Tibial artery (tissue), 4 donors: Measurements from ENCODE around the gene C19orf73.

Source experiments
- DNase-seq, 2 donors: peaks; one replicate each; pipeline ENCODE4 v3.0.0-alpha.2; 2019
- H3K27ac ChIP-seq, 2 donors: fragments of 200-600 bp; sonication (generic) in 1 of 2; 1 replicate in 1 of 2; 2 replicates in 1 of 2; pipeline ENCODE4 v1.5.1; 2018 to 2019; ENCODE audit warnings: mild to moderate bottlenecking in 1 of 2
- H3K27me3 ChIP-seq, 2 donors: fragments of 200-600 bp; sonication (generic) in 1 of 2; one replicate each; pipeline versions ENCODE4 v1.5.1 to v1.6.0; 2016 to 2019
- H3K36me3 ChIP-seq, 3 donors: fragments of 200-600 bp; sonication (generic) in 2 of 3; one replicate each; pipeline ENCODE4 v1.5.1; 2016 to 2019; ENCODE audit warnings: mild to moderate bottlenecking in 2 of 3
- H3K4me1 ChIP-seq, 4 donors: fragments of 200-600 bp; sonication (generic) in 2 of 4; 1 replicate in 3 of 4; 2 replicates in 1 of 4; pipeline ENCODE4 v1.5.1; 2016 to 2019
- H3K4me3 ChIP-seq, 2 donors: fragments of 200-600 bp; sonication (generic) in 1 of 2; 1 replicate in 1 of 2; 2 replicates in 1 of 2; pipeline ENCODE4 v1.5.1; 2018 to 2019; ENCODE audit warnings: mild to moderate bottlenecking in 2 of 2
- H3K9me3 ChIP-seq, 3 donors: fragments of 200-600 bp; sonication (generic) in 1 of 3; one replicate each; pipeline ENCODE4 v1.5.1; 2016 to 2019
- intact Hi-C: fragments of 100-400 bp; cut with DNase I; formaldehyde crosslinking; loops from one replicate; pipeline ENCODE4 v1.15.0; 2023; ENCODE audit warnings: low total_unique reads
- TF ChIP-seq, protein P1 (sequence below), 2 experiments: fragments of 200-600 bp in 1 of 2; fragments of 450-650 bp in 1 of 2; IDR thresholded peaks; one replicate each; pipeline ENCODE4 v1.5.1; 2017 to 2019; ENCODE audit warnings: antibody characterized with exemption in 2 of 2, mild to moderate bottlenecking in 1 of 2, moderate library complexity in 1 of 2

C19orf73 gene

DNA sequence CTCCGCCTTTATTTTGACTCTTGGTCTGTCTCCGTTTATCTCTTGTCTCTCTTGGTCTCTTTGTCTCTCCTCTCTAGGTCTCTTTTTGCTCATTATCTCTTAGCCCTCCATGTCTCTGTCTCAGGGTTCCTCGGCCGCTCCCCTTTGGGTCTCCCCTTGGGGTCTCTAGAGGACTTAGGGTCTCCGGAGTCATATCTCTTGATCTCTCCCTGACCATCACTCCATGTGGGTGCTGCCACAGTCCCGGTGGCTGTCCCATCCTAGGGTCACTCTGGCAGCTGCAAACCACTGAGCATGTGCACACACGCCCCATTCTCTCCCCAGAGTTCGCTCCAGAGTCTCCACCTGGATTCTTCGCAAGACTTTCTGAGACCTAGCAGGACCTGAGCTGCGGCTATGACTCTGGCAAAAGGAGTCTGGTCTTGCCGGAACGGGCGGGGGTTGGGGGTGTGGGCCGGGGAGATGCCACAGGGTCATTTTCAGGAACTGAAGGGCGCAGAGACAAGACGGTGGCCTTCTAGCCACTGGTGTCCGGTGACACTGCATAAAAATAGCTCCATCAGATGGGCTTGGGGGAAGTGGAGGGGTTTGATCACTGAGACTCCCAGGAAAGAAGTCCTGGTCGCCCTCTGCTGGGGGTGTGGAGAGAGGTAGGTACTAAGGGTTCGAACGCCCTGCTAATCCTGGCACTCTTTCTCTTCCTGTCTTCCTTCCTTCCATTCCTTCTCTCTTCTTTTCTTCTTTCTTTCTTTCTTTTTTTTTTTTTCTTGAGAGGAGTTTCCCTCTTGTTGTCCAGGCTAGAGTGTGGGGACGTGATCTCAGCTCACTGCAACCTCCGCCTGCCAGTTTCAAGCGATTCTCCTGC, 45.2 kb downstream of the C19orf73 start:
- DNase-seq: no peak
- no peaks in the 10 kb centered on the region for H3K9me3 ChIP-seq
- no peak overlapping the region for H3K27ac ChIP-seq
- intact Hi-C loops: no loop called here
- H3K4me3 ChIP-seq: no peak overlapping the region
- H3K27me3 ChIP-seq: peaks cover 3 to 57% of the 10 kb centered on the region in 2 donors
- TF ChIP-seq, protein P1, sequence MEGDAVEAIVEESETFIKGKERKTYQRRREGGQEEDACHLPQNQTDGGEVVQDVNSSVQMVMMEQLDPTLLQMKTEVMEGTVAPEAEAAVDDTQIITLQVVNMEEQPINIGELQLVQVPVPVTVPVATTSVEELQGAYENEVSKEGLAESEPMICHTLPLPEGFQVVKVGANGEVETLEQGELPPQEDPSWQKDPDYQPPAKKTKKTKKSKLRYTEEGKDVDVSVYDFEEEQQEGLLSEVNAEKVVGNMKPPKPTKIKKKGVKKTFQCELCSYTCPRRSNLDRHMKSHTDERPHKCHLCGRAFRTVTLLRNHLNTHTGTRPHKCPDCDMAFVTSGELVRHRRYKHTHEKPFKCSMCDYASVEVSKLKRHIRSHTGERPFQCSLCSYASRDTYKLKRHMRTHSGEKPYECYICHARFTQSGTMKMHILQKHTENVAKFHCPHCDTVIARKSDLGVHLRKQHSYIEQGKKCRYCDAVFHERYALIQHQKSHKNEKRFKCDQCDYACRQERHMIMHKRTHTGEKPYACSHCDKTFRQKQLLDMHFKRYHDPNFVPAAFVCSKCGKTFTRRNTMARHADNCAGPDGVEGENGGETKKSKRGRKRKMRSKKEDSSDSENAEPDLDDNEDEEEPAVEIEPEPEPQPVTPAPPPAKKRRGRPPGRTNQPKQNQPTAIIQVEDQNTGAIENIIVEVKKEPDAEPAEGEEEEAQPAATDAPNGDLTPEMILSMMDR (IDR thresholded peaks at IDR 0.05): no peak
- H3K4me1 ChIP-seq: peaks cover 0 to 11% (median 6%) of the 10 kb centered on the region in 4 donors
- no peaks in the 10 kb centered on the region for H3K36me3 ChIP-seq

DNA sequence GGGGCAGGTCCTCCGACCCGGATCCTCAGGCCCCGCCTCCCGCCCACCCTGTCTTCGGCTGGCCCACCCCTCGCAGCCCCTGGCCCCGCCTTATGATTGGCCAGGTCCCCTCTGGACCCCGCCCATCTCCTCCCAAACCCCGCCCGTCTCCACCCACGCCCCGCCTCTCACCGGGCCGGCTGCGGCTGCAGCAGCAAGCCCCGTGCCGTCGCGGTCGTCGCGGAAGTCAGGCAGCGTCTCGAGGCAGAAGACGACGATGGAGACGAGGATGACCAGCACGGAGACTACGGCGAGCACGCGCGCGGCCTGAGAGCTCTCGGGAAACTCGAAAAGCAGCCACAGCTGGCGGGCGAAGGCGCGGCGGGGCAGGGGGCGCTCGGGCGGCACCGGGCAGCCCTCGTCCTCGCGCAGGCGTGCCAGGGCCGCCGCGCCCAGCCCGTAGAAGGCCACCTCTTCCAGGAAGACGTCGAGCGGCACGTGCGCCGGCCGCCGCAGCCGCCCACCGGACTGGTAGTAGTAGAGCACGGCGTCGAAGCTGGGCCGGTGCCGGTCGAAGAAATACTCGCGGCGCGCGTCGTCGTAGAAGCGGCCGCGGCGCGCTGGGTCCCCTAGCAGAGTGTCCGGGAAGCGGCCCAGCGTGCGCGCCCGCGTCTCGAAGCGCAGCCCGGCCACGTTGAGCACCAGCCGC, 46.9 kb downstream of the C19orf73 start:
- peaks cover 3 to 73% of the 10 kb centered on the region in 2 donors for H3K27me3 ChIP-seq
- H3K4me1 ChIP-seq: peaks cover 0 to 11% (median 6%) of the 10 kb centered on the region in 4 donors
- no peak overlapping the region for H3K27ac ChIP-seq
- H3K36me3 ChIP-seq: no peaks in the 10 kb centered on the region
- H3K4me3 ChIP-seq: no peak overlapping the region
- intact Hi-C loops: no loop called here
- no peak for DNase-seq
- TF ChIP-seq, protein P1 (IDR thresholded peaks at IDR 0.05): no peak
- H3K9me3 ChIP-seq: no peaks in the 10 kb centered on the region

DNA sequence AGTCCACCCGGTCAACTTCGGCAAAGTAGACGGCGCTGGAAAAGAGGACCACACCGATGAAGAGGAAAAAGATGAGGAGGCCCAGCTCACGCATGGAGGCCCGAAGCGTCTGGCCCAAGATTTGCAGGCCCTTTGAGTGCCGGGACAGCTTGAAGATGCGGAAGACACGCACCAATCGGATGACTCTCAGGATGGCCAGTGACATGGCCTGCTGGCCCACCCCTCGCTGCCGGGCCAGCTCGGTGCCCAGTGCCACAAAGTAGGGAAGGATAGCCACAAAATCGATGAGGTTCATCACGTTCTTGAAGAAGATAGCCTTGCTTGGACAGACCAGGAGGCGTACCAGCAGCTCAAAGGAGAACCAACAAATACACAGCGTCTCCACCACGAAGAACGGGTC, 48.5 kb downstream of the C19orf73 start:
- no peaks in the 10 kb centered on the region for H3K9me3 ChIP-seq
- DNase-seq: no peak
- peaks cover 3 to 88% of the 10 kb centered on the region in 2 donors for H3K27me3 ChIP-seq
- no peaks in the 10 kb centered on the region for H3K36me3 ChIP-seq
- TF ChIP-seq, protein P1 (IDR thresholded peaks at IDR 0.05): no peak
- H3K4me3 ChIP-seq: no peak overlapping the region
- H3K27ac ChIP-seq: no peak overlapping the region
- intact Hi-C loops: no loop called here
- H3K4me1 ChIP-seq: peaks cover 0 to 13% (median 6%) of the 10 kb centered on the region in 4 donors

DNA sequence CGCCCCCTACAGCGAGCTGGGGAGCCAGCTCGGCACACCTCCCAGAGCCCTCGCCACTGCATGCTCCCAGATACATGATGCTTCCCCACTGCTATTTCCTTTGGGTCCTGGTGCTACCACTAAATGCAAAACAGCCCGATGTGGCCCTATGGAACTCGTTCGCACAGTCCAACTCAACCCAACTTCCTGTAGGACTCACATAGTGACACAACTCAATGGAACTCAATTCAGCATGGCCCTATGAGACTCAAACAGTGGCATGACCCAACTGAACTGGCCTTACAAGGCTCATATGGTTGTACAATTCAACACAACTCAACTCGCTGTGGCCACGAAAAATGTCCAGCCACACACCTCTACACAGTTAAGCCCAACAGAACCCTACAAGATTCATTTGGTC, 49.9 kb downstream of the C19orf73 start:
- H3K27me3 ChIP-seq: peaks cover 3 to 97% of the 10 kb centered on the region in 2 donors
- TF ChIP-seq, protein P1 (IDR thresholded peaks at IDR 0.05): no peak
- no peak for DNase-seq
- no peaks in the 10 kb centered on the region for H3K36me3 ChIP-seq
- no peak overlapping the region for H3K4me3 ChIP-seq
- peaks cover 0 to 20% (median 14%) of the 10 kb centered on the region in 4 donors for H3K4me1 ChIP-seq
- intact Hi-C loops: no loop called here
- no peak overlapping the region for H3K27ac ChIP-seq
- no peaks in the 10 kb centered on the region for H3K9me3 ChIP-seq
